AG04450 (cell line): ENCODE results near the gene C1QTNF8. TPM values are rescaled to one million over a fixed set of nuclear protein-coding genes. Genes with fewer than 3 reads are reported as not detected.
"Not testable (repeated sequence)": the region's sequence is repeated elsewhere in the genome, so short reads cannot be mapped to it uniquely, and the experiment has no call there.

Experiments
- CTCF ChIA-PET: fragments of 300-600, 350-600 bp; formaldehyde crosslinking; extraction: SDS; loops from one replicate; lab custom pipeline; 2022; ENCODE audit warnings: antibody characterized with exemption, inconsistent platforms; lab: Charles Lee
- POLR2A ChIA-PET: fragments of 350-600 bp; formaldehyde crosslinking; extraction: SDS; loops from one replicate; lab custom pipeline; 2021; ENCODE audit warnings: antibody characterized with exemption, inconsistent platforms; lab: Yijun Ruan, JAX
- DNase-seq: peaks from one replicate; pipeline ENCODE4 v3.0.0-alpha.2; 2011; ENCODE audit warnings: low read depth, low spot score
- H3K27ac ChIP-seq: one replicate; pipeline ENCODE4 v1.5.1; 2012; ENCODE audit warnings: low read depth, low read length, control low read depth
- H3K27me3 ChIP-seq: one replicate; pipeline ENCODE4 v1.6.0; 2012; ENCODE audit warnings: low read length; ENCODE audit not compliant: control insufficient read depth, insufficient read depth
- H3K4me3 ChIP-seq: 2 replicates; pipeline ENCODE4 v1.5.1; 2011; ENCODE audit warnings: mild to moderate bottlenecking, low read depth, low read length, control low read depth
- H3K9me3 ChIP-seq: 2 replicates; pipeline ENCODE4 v1.5.1; 2012; ENCODE audit warnings: low read length; ENCODE audit not compliant: control insufficient read depth, insufficient read depth
- polyA plus RNA-seq: library from polyadenylated mRNA; depleted of rRNA; stranded (reverse); fragments of >200 nt; gene quantifications from 2 replicates; pipeline ENCODE4 v1.2.3, GENCODE V29; 2011
- TF ChIP-seq, protein P1 (sequence below): IDR thresholded peaks from 2 replicates; pipeline ENCODE4 v1.5.1; 2011; ENCODE audit warnings: low read depth, low read length, control low read depth, inconsistent platforms

The C1QTNF8 gene
- polyA plus RNA-seq, 1 experiment: not detected

DNA sequence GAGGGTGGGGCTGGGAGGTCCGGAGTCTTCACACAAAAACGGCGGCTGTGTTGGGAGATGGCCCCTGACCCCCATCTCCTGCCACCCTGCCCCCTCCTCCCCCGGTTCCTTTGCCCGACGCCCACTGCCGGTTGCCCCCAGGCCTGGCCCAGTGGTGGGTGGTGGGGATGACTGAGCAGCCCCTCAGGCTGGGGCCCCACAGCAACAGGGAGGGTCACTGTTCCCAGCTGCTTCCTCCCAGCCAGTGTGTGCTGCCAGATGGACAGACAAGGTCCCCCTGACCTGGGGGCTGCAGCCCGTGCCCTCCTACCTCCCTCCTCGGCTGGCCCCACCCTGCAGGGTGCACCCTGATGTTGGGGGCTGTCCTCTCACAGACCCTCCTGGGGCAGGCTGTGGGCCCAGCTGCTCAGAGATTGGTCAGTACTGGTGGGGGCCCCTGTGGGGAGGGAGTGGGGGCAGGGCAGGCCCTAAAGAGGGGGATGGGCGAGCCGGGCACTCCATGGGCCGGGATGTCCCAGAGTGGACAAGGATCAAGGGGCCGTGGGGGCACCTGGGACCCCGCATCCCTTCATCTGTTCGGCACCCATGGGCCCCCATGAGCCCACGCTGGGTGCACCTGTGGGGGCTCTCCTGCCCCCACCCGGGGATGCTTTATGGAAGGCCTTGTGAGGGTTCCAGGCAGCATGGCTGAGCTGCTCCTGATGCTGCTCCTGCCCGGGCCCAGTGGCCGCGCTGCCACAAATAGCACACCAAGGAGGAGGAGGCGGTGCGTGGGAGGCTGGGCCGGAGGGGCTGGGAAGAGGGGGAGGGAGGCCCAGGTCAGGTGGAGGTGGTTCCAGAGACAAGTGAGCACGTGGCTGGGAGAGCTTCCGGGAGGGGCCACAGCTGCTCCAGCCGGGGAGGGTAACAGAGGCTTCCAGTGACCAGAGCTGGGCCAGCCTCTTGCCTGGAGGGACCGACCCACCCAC, 5.1 kb downstream of the C1QTNF8 start:
- CTCF ChIA-PET: no interaction called here
- peaks cover 11% of the 10 kb centered on the region for H3K27me3 ChIP-seq
- no peak overlapping the region for H3K4me3 ChIP-seq
- H3K27ac ChIP-seq: no peak overlapping the region
- peaks cover 16% of the 10 kb centered on the region for H3K9me3 ChIP-seq
- TF ChIP-seq, protein P1, sequence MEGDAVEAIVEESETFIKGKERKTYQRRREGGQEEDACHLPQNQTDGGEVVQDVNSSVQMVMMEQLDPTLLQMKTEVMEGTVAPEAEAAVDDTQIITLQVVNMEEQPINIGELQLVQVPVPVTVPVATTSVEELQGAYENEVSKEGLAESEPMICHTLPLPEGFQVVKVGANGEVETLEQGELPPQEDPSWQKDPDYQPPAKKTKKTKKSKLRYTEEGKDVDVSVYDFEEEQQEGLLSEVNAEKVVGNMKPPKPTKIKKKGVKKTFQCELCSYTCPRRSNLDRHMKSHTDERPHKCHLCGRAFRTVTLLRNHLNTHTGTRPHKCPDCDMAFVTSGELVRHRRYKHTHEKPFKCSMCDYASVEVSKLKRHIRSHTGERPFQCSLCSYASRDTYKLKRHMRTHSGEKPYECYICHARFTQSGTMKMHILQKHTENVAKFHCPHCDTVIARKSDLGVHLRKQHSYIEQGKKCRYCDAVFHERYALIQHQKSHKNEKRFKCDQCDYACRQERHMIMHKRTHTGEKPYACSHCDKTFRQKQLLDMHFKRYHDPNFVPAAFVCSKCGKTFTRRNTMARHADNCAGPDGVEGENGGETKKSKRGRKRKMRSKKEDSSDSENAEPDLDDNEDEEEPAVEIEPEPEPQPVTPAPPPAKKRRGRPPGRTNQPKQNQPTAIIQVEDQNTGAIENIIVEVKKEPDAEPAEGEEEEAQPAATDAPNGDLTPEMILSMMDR: no peak
- DNase-seq: no peak
- POLR2A ChIA-PET: no interaction called here

GRCh38 chr16:1089822-1090619, 6.0 kb downstream of the C1QTNF8 start:
- no peak for DNase-seq
- CTCF ChIA-PET: no interaction called here
- Histone ChIP-seq H3K4me3 (no peak overlapping the region), H3K27me3 (peaks cover 11% of the 10 kb centered on the region), H3K9me3 (peaks cover 23% of the 10 kb centered on the region), H3K27ac (no peak overlapping the region)
- POLR2A ChIA-PET: no interaction called here
- TF ChIP-seq, protein P1: no peak

DNA sequence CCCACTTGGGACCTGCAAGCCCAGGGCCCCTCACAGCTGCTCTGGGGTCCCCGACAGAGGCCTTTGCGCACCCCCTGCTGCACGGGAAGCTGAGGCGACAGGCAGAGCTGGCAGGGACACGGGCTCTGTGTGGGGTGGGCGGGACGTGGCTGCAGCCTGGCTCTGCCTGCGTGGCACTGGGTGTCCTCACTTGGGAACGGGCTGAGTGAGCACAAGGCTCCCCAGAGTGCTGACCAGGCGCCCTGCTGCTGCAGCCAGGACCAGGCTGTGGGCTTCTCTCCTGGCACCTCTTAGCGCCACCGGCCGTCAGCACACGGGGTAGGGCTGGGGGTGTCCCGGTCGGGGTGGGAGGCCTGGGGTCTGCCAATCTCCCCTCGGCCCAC, 6.6 kb downstream of the C1QTNF8 start:
- ChIA-PET POLR2A (no interaction called here), CTCF (no interaction called here)
- Histone ChIP-seq H3K4me3 (no peak overlapping the region), H3K27me3 (peaks cover 11% of the 10 kb centered on the region), H3K27ac (no peak overlapping the region), H3K9me3 (peaks cover 29% of the 10 kb centered on the region)
- TF ChIP-seq, protein P1: no peak
- no peak for DNase-seq

GRCh38 chr16:1088295-1089170, 7.5 kb downstream of the C1QTNF8 start:
- POLR2A ChIA-PET: no interaction called here
- peaks cover 37% of the 10 kb centered on the region for H3K9me3 ChIP-seq
- TF ChIP-seq, protein P1: no peak
- CTCF ChIA-PET: no interaction called here
- H3K27me3 ChIP-seq: peaks cover 11% of the 10 kb centered on the region
- no peak for DNase-seq
- H3K27ac ChIP-seq: no peak overlapping the region
- no peak overlapping the region for H3K4me3 ChIP-seq

DNA sequence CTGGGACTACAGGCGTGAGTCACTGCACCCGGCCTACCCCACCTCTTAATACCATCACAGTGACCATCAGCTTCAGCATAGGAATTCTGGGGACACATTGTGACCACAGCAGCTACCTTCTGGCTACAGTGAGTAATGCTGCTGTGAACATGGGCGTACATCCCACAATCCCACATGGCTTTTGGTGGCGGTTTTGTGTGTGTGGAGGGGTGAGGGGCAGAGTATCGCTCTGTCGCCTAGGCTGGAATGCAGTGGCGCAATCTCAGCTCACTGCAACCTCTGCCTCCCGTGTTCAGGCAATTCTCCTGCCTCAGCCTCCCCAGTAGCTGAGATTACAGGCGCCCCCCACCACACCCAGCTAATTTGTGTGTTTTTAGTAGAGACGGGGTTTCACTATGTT, 9.6 kb downstream of the C1QTNF8 start:
- Histone ChIP-seq H3K9me3 (peaks cover 48% of the 10 kb centered on the region), H3K27me3 (peaks cover 11% of the 10 kb centered on the region)
- CTCF ChIA-PET, H3K27ac ChIP-seq, DNase-seq, POLR2A ChIA-PET, H3K4me3 ChIP-seq: not testable (repeated sequence)
